T-cell (primary cell): ENCODE data around the gene CACTIN. TPM values are rescaled to one million over a fixed set of nuclear protein-coding genes. Genes with fewer than 3 reads are reported as not detected.
"Not testable (repeated sequence)": the region's sequence is repeated elsewhere in the genome, so short reads cannot be mapped to it uniquely, and the experiment has no call there.

Source experiments
- ATAC-seq, 4 experiments: fragments of 200-7000 bp in 3 of 4; fragments of 150-1000 bp in 1 of 4; cut with Tn5 transposase; replicated peaks in 1 of 4; 1 replicate in 3 of 4; 2 replicates in 1 of 4; pipeline ENCODE4 v1.10.0; 2021; ENCODE audit warnings: moderate library complexity in 3 of 4, mild to moderate bottlenecking in 2 of 4, moderate number of reproducible peaks in 1 of 4
- CTCF ChIA-PET, 2 donors: fragments of 300-600 bp; sonication (Branson Sonifier 250); formaldehyde crosslinking; loops; one replicate each; lab custom pipeline; 2022; ENCODE audit warnings: antibody characterized with exemption in 2 of 2; lab: Charles Lee
- POLR2A ChIA-PET, 2 donors: fragments of 300-600 bp; sonication (Branson Sonifier 250); formaldehyde crosslinking; loops; one replicate each; lab custom pipeline; 2022; ENCODE audit warnings: antibody characterized with exemption in 2 of 2; lab: Charles Lee
- DNase-seq, 35 experiments: peaks; one replicate each; pipeline versions ENCODE4 v3.0.0 to v3.0.0-alpha.2; 2013 to 2023
- H3K27ac ChIP-seq: one replicate; pipeline ENCODE4 v1.5.1; 2013; ENCODE audit warnings: low read length
- H3K27me3 ChIP-seq, 2 experiments: replicated peaks in 1 of 2; 1 replicate in 1 of 2; 2 replicates in 1 of 2; pipeline versions ENCODE4 v1.6.1 to v1.7.0; 2013; ENCODE audit warnings: low read length in 1 of 2, mixed read lengths in 1 of 2; ENCODE audit not compliant: control insufficient read depth in 2 of 2, insufficient read depth in 2 of 2; ENCODE audit errors: extremely low read depth in 1 of 2
- H3K36me3 ChIP-seq, 2 donors: 1 replicate in 1 of 2; 2 replicates in 1 of 2; pipeline versions ENCODE4 v1.6.1 to v1.7.0; 2013; ENCODE audit warnings: low read length in 1 of 2; ENCODE audit not compliant: control insufficient read depth in 2 of 2, insufficient read depth in 1 of 2; ENCODE audit errors: extremely low read depth in 1 of 2
- H3K4me1 ChIP-seq, 2 experiments: 1 replicate in 1 of 2; 2 replicates in 1 of 2; pipeline versions ENCODE4 v1.6.1 to v1.7.0; 2013; ENCODE audit warnings: low read length in 2 of 2, mixed read lengths in 1 of 2; ENCODE audit not compliant: insufficient read depth in 2 of 2, control insufficient read depth in 1 of 2; ENCODE audit errors: extremely low read depth in 1 of 2
- H3K4me3 ChIP-seq, 2 donors: 1 replicate in 1 of 2; 2 replicates in 1 of 2; pipeline versions ENCODE4 v1.5.1 to v1.7.0; 2013; ENCODE audit warnings: mild to moderate bottlenecking in 2 of 2, low read length in 1 of 2, moderate library complexity in 1 of 2; ENCODE audit not compliant: control insufficient read depth in 1 of 2; ENCODE audit errors: extremely low read depth in 1 of 2
- H3K9me3 ChIP-seq: 2 replicates; pipeline ENCODE4 v1.7.0; 2013
- H3K27ac Mint-ChIP-seq, 2 donors: one replicate each; pipeline ENCODE4 v1.8.0; 2020 to 2021; ENCODE audit warnings: mild to moderate bottlenecking in 2 of 2, mixed read lengths in 2 of 2
- H3K27me3 Mint-ChIP-seq, 2 donors: one replicate each; pipeline ENCODE4 v1.8.0; 2021 to 2022; ENCODE audit warnings: mixed read lengths in 2 of 2
- H3K36me3 Mint-ChIP-seq: one replicate; pipeline ENCODE4 v1.8.0; 2021; ENCODE audit warnings: mixed read lengths
- H3K4me1 Mint-ChIP-seq, 3 donors: one replicate each; pipeline ENCODE4 v1.8.0; 2020 to 2022; ENCODE audit warnings: mixed read lengths in 3 of 3, mild to moderate bottlenecking in 1 of 3
- H3K4me3 Mint-ChIP-seq, 3 donors: one replicate each; pipeline ENCODE4 v1.8.0; 2020 to 2022; ENCODE audit warnings: mild to moderate bottlenecking in 3 of 3, mixed read lengths in 3 of 3, moderate library complexity in 3 of 3
- H3K9me3 Mint-ChIP-seq, 3 donors: one replicate each; pipeline ENCODE4 v1.8.0; 2020 to 2022; ENCODE audit warnings: mixed read lengths in 3 of 3
- WGBS: methylation state at CpG from one replicate; pipeline ENCODE4 v1.1.5; 2013; ENCODE audit warnings: missing lambda C conversion rate; ENCODE audit not compliant: insufficient coverage; 5-methylcytosine and 5-hydroxymethylcytosine counted together
- total RNA-seq, 35 experiments: library from RNA in 6 of 35; stranded (reverse) in 6 of 35; fragments of 120-200 nt in 1 of 35; gene quantifications; one replicate each; pipeline versions ENCODE4 v1.2.1 to v1.2.4 and lab custom pipeline; 2013 to 2026

The CACTIN gene
- total RNA-seq, 5 donors from 2014 or later (not counting 1 experiment from before 2014, with no cell fraction given), result 25.9 to 59.0 (median 55.8) TPM

DNA sequence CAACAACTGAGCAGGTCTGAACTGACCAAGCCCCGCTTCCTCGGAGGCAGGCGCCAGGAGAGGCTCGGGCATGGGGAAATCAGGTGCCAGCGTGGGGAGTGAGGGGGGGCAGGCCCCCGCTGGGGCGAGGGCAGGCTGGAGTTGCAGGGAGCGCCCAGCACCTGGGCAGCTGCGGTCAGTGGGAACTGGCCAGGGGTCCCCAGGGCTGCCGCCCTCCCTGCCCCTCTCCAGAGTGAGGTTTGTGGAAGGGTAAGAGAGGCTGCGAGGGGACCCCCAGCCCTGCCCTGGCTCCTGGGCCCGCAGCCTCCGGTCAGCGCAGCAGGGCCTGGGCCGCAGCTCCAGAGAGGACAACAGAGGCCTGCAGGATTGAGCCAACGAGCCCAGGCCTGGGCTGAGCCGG is 41.2 kb upstream of the CACTIN start:
- H3K36me3 Mint-ChIP-seq, result peaks cover 4% of the 10 kb centered on the region
- 90% methylated on average over 15 of the region's 17 CpGs for WGBS
- H3K36me3 ChIP-seq, result peaks cover 4 to 12% of the 10 kb centered on the region in 2 donors
- H3K27me3 Mint-ChIP-seq, result no peaks in the 10 kb centered on the region
- no peak overlapping the region for H3K4me3 ChIP-seq
- H3K4me3 Mint-ChIP-seq, result no peak overlapping the region
- ChIA-PET CTCF (no interaction called here), POLR2A (no interaction called here)
- peaks cover 17 to 31% (median 23%) of the 10 kb centered on the region in 3 donors for H3K4me1 Mint-ChIP-seq
- DNase-seq, result no peak
- no peak for ATAC-seq
- H3K9me3 Mint-ChIP-seq, result no peaks in the 10 kb centered on the region
- peaks cover 3 to 33% of the 10 kb centered on the region in 2 experiments for H3K4me1 ChIP-seq
- H3K27ac ChIP-seq, result no peak overlapping the region
- H3K9me3 ChIP-seq, result no peaks in the 10 kb centered on the region
- peaks cover 0 to 8% of the 10 kb centered on the region in 2 experiments for H3K27me3 ChIP-seq
- H3K27ac Mint-ChIP-seq, result no peak overlapping the region

GRCh38 chr19:3667037-3667638 is 40.5 kb upstream of the CACTIN start:
- Mint-ChIP-seq H3K4me3 (no peak overlapping the region), H3K9me3 (no peaks in the 10 kb centered on the region), H3K27ac (peak overlapping the region in 1 of 2 donors; percentile 28), H3K4me1 (peaks cover 13 to 27% (median 20%) of the 10 kb centered on the region in 3 donors), H3K36me3 (peaks cover 4% of the 10 kb centered on the region), H3K27me3 (no peaks in the 10 kb centered on the region)
- POLR2A ChIA-PET, result no interaction called here
- 94% methylated on average over 12 of the region's 18 CpGs for WGBS
- ATAC-seq (no peak), DNase-seq (no peak)
- Histone ChIP-seq H3K27me3 (peaks cover 0 to 8% of the 10 kb centered on the region in 2 experiments), H3K27ac (no peak overlapping the region), H3K4me1 (peaks cover 3 to 28% of the 10 kb centered on the region in 2 experiments), H3K4me3 (no peak overlapping the region), H3K9me3 (no peaks in the 10 kb centered on the region), H3K36me3 (peaks cover 4 to 13% of the 10 kb centered on the region in 2 donors)
- CTCF ChIA-PET, result no interaction called here

GRCh38 chr19:3666545-3666856 is 39.9 kb upstream of the CACTIN start:
- H3K27ac Mint-ChIP-seq, ATAC-seq, DNase-seq, H3K27ac ChIP-seq, H3K9me3 ChIP-seq, H3K27me3 Mint-ChIP-seq, H3K4me3 ChIP-seq, H3K4me3 Mint-ChIP-seq, H3K27me3 ChIP-seq, H3K9me3 Mint-ChIP-seq, POLR2A ChIA-PET, H3K36me3 Mint-ChIP-seq: not testable (repeated sequence)
- Histone ChIP-seq H3K36me3 (peaks cover 10 to 16% of the 10 kb centered on the region in 2 donors), H3K4me1 (peaks cover 3 to 22% of the 10 kb centered on the region in 2 experiments)
- peaks cover 11 to 21% (median 16%) of the 10 kb centered on the region in 3 donors for H3K4me1 Mint-ChIP-seq
- CTCF ChIA-PET, result interaction anchor here in 1 of 2 donors (0.7 kb wide), 1 partner anchor 156 kb away, joined by 3 read pairs; no protein-coding TSS in a partner anchor
- WGBS, result 90% methylated on average over 14 of the region's 14 CpGs

DNA sequence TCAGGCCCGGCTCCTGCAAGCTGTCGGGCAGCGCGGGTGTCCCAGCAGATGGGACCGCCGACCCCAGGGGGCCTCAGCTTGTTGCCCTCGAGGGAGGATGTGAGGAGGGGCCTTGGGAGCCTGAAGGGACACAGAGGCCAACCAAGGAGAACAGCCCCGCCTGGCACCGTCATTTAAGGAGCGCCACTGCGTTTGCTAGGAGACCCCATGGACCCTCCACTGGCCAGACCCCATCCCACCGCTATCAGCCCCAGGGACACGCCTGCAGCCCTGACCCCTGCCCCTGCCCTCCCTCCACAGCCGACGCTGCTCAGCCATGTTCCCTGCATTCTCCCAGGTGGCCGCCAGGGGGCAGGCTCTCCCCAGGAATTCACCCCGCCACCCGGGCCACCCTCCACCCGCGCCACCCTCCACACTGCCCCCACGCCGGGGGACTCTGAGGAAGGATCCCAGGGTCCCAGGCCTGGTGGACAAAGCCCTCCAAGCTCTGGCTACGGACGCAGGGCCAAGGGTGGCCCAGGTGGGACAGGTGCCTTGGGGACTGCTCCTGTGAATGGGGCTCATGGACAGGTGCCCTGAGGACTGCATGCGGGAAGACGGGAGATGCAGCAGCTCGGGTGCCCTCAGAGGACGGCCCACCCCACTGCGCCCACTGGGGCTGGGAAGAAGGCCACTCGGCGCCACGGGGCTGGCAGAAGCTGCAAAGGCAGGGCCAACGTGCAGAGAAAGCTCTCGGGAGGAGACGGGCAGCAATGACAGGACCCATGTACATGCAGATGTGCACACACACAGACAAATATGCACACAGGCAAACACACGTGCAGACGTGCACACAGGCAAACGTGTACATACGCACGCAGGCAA is 39.3 kb upstream of the CACTIN start:
- ChIA-PET CTCF (interaction anchor here in 1 of 2 donors (0.7 kb wide), 1 partner anchor 157 kb away, joined by 3 read pairs; no protein-coding TSS in a partner anchor), POLR2A (no interaction called here)
- Mint-ChIP-seq H3K4me3 (no peak overlapping the region), H3K9me3 (no peaks in the 10 kb centered on the region), H3K27me3 (no peaks in the 10 kb centered on the region), H3K4me1 (peaks cover 10 to 17% (median 11%) of the 10 kb centered on the region in 3 donors), H3K27ac (no peak overlapping the region), H3K36me3 (peaks cover 12% of the 10 kb centered on the region)
- WGBS, result 66% methylated on average over 24 of the region's 40 CpGs
- Histone ChIP-seq H3K27me3 (no peaks in the 10 kb centered on the region), H3K9me3 (no peaks in the 10 kb centered on the region), H3K27ac (no peak overlapping the region), H3K4me1 (peaks cover 0 to 16% of the 10 kb centered on the region in 2 experiments), H3K4me3 (no peak overlapping the region), H3K36me3 (peaks cover 10 to 22% of the 10 kb centered on the region in 2 donors)
- DNase-seq (peak; percentile 18 to 84 (median 70)), ATAC-seq (peak; percentile 86 to 94 (median 90))

GRCh38 chr19:3664879-3665642 is 38.5 kb upstream of the CACTIN start:
- no peak for ATAC-seq
- DNase-seq, result no peak
- H3K4me3 Mint-ChIP-seq, result no peak overlapping the region
- H3K27me3 Mint-ChIP-seq, result no peaks in the 10 kb centered on the region
- peaks cover 0 to 8% of the 10 kb centered on the region in 2 experiments for H3K4me1 ChIP-seq
- no peak overlapping the region for H3K27ac Mint-ChIP-seq
- peaks cover 6 to 14% (median 7%) of the 10 kb centered on the region in 3 donors for H3K4me1 Mint-ChIP-seq
- 96% methylated on average over 10 of the region's 19 CpGs for WGBS
- no peaks in the 10 kb centered on the region for H3K27me3 ChIP-seq
- ChIA-PET CTCF (no interaction called here), POLR2A (no interaction called here)
- H3K36me3 ChIP-seq, result peaks cover 10 to 27% of the 10 kb centered on the region in 2 donors
- H3K27ac ChIP-seq, result no peak overlapping the region
- no peaks in the 10 kb centered on the region for H3K9me3 ChIP-seq
- no peak overlapping the region for H3K4me3 ChIP-seq
- H3K9me3 Mint-ChIP-seq, result no peaks in the 10 kb centered on the region
- peaks cover 16% of the 10 kb centered on the region for H3K36me3 Mint-ChIP-seq

DNA sequence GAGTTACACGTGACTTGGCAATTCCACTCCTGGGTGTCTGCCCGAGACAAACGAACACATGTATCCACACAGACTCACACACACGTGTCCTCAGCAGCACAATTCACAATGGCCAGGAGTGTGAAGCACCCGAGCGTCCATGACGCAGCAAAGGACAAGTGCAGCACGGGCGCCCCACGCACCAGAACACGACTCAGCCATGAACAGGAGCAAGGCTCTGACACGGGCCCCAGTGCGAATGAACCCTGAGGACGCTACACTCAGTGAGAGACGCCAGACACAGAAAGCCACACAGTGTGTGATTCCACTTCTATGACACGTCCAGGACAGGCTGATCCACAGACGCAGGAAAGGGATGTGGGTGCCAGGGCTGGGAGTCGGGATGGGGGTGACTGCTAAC is 37.2 kb upstream of the CACTIN start:
- no peak for ATAC-seq
- H3K9me3 ChIP-seq, result no peaks in the 10 kb centered on the region
- H3K36me3 ChIP-seq, result peaks cover 10 to 27% of the 10 kb centered on the region in 2 donors
- no peaks in the 10 kb centered on the region for H3K27me3 Mint-ChIP-seq
- peaks cover 18% of the 10 kb centered on the region for H3K36me3 Mint-ChIP-seq
- peaks cover 6 to 8% (median 6%) of the 10 kb centered on the region in 3 donors for H3K4me1 Mint-ChIP-seq
- POLR2A ChIA-PET, result no interaction called here
- H3K27ac ChIP-seq, result no peak overlapping the region
- H3K4me3 ChIP-seq, result no peak overlapping the region
- H3K4me1 ChIP-seq, result peaks cover 0 to 8% of the 10 kb centered on the region in 2 experiments
- 97% methylated on average over 16 of the region's 18 CpGs for WGBS
- H3K9me3 Mint-ChIP-seq, result no peaks in the 10 kb centered on the region
- H3K27me3 ChIP-seq, result no peaks in the 10 kb centered on the region
- no peak overlapping the region for H3K27ac Mint-ChIP-seq
- no peak for DNase-seq
- CTCF ChIA-PET, result no interaction called here
- H3K4me3 Mint-ChIP-seq, result no peak overlapping the region
